ENCODE results near the gene GAP43. TPM values are rescaled to one million over a fixed set of nuclear protein-coding genes. Genes with fewer than 3 reads are reported as not detected.

Gene GAP43
- total RNA-seq, 3 donors from 2014 or later: 0.96 to 13.6 (median 1.1) TPM

DNA sequence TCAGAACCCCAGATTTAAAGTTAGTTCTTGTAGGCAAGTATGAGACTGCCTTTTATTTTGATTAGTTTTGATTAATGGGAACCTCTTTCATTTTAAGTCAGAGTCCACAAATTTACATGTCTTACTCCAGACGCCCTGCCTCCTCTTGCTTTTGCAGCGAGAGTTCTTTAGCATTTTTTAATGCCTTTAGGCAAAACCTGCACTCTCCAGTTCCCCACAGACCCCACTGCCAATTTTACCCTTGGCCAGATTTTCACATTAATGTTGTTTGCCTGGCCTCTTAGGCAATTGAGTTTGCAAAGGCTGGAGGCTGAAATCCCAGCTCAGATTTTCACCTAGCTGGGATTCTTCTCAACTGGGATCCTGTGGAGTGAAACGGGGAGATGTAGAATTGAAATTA lies 85.8 kb downstream of the GAP43 start:
- Histone ChIP-seq H3K4me3 (no peak overlapping the region), H3K9me3 (no peaks in the 10 kb centered on the region), H3K36me3 (ENCODE audit: low read depth) (no peaks in the 10 kb centered on the region), H3K4me1 (ENCODE audit: low read depth) (no peaks in the 10 kb centered on the region)
- TF ChIP-seq, protein P1, sequence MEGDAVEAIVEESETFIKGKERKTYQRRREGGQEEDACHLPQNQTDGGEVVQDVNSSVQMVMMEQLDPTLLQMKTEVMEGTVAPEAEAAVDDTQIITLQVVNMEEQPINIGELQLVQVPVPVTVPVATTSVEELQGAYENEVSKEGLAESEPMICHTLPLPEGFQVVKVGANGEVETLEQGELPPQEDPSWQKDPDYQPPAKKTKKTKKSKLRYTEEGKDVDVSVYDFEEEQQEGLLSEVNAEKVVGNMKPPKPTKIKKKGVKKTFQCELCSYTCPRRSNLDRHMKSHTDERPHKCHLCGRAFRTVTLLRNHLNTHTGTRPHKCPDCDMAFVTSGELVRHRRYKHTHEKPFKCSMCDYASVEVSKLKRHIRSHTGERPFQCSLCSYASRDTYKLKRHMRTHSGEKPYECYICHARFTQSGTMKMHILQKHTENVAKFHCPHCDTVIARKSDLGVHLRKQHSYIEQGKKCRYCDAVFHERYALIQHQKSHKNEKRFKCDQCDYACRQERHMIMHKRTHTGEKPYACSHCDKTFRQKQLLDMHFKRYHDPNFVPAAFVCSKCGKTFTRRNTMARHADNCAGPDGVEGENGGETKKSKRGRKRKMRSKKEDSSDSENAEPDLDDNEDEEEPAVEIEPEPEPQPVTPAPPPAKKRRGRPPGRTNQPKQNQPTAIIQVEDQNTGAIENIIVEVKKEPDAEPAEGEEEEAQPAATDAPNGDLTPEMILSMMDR (IDR thresholded peaks at IDR 0.05): no peak
- intact Hi-C loops (cut with DNase I, micrococcal nuclease): no loop called here
- no peak for DNase-seq
- no peak for ATAC-seq

DNA sequence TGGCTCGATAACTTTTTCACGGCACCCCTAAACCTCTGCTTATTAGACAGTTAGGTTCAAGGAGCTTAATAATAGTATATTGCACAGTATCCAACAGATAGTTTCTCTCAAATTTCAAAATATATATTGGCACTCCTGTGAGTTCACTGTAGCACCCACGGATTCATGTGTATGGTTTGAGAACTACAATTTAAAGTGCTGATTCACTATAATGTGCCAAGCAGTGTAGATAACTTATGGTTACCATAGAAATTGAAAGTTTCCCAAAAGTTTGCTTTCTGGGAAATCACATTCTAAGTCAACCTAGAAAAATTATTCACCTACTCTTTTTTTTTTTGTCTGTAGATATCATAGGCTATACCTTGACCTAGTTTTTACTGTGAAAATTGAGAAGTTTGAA lies 86.6 kb downstream of the GAP43 start:
- DNase-seq (no peak), ATAC-seq (no peak)
- no peaks in the 10 kb centered on the region for H3K9me3 ChIP-seq
- intact Hi-C loops (cut with DNase I, micrococcal nuclease): no loop called here
- no peaks in the 10 kb centered on the region for H3K36me3 ChIP-seq (ENCODE audit: low read depth)
- no peaks in the 10 kb centered on the region for H3K4me1 ChIP-seq (ENCODE audit: low read depth)
- H3K4me3 ChIP-seq: no peak overlapping the region
- TF ChIP-seq, protein P1 (IDR thresholded peaks at IDR 0.05): no peak

DNA sequence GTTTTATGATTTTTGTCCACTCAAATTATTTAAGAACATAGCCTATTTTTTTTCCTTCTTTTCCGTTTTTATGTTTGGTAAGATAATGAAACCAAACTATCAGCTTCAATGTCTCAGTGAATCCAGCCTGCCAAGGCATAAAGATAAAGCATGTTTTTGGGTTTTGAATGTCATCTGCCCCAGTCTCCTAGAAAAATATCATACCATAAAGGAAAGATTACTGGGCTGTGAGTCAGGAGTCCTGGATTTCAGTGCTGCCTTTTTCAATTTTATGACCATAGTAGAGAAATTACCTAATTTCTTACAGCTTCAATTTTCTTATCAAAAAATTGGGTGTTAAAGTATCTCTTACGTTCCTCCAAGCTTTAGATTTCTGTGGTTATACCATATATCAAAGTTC lies 87.5 kb downstream of the GAP43 start:
- Histone ChIP-seq H3K9me3 (no peaks in the 10 kb centered on the region), H3K4me1 (ENCODE audit: low read depth) (no peaks in the 10 kb centered on the region), H3K36me3 (ENCODE audit: low read depth) (no peaks in the 10 kb centered on the region), H3K4me3 (no peak overlapping the region)
- intact Hi-C loops (cut with DNase I, micrococcal nuclease): no loop called here
- ATAC-seq: no peak
- DNase-seq: no peak
- TF ChIP-seq, protein P1 (IDR thresholded peaks at IDR 0.05): no peak

DNA sequence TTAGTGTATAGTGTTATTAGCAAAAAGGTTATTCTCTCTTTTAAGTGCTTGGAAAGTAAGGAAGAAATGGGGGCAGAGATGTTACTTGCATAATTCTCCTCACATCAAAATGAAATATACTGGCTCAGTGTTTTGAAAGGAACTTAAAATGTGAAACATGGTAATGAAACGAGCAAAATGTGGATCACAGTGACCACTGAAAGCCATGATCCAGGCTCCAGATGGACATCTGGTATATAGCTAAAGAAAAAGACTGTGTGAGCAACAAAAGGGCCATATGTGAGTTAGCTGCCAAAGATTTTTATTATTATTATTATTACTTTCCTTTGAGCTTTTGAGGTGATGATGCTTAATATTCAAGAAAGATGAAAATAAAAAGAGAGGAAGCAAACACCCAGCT lies 89.6 kb downstream of the GAP43 start:
- ATAC-seq (no peak), DNase-seq (no peak)
- Histone ChIP-seq H3K4me3 (no peak overlapping the region), H3K9me3 (no peaks in the 10 kb centered on the region), H3K36me3 (ENCODE audit: low read depth) (no peaks in the 10 kb centered on the region), H3K4me1 (ENCODE audit: low read depth) (no peaks in the 10 kb centered on the region)
- intact Hi-C loops (cut with DNase I, micrococcal nuclease): no loop called here
- TF ChIP-seq, protein P1 (IDR thresholded peaks at IDR 0.05): no peak

DNA sequence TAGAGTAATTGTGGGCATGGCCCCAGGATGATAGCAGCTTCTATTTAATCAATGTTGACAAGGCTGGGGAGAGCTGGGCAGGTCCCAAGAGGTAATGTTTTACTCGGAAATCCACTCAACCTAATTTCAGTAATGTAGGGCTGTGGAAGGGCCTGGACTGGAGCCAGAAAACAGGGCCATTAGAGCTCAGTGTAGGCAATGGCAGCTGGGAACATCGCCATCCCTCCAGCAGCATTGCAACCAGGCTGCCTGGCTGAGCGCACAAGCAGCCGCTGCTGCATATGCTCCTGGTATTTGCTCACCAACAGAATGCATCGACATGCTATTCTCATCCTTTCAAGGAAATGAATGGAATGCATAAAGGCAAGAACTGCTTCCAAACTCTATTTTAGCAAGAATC lies 90.0 kb downstream of the GAP43 start:
- no peak overlapping the region for H3K4me3 ChIP-seq
- TF ChIP-seq, protein P1 (IDR thresholded peaks at IDR 0.05): no peak
- ATAC-seq (no peak), DNase-seq (no peak)
- intact Hi-C loops (cut with DNase I, micrococcal nuclease): no loop called here
- no peaks in the 10 kb centered on the region for H3K9me3 ChIP-seq
- H3K4me1 ChIP-seq (ENCODE audit: low read depth): no peaks in the 10 kb centered on the region
- no peaks in the 10 kb centered on the region for H3K36me3 ChIP-seq (ENCODE audit: low read depth)

DNA sequence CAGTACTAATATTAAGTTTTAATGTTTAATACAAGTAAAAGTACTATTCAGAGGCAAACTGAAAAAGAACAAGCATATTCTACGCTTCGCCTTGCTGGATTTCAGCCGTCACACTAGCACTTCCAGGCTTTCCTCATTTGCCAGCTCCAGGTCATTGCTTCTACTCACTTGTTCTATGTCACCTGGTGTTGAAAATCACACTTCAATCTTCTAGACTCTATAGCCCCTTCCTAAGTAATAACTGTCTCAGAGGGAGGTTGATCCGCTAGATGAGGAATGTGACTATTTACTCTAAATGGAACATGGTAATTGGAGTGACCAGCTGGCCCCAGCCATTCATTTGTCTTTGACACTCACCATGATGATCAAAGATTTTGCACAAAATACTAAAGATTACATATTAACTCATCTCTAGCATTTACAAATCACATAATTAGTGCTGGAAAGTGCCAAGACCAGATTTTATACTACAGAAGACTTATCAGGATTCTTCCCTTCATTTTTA lies 92.0 kb downstream of the GAP43 start:
- TF ChIP-seq, protein P1 (IDR thresholded peaks at IDR 0.05): no peak
- intact Hi-C loops (cut with DNase I, micrococcal nuclease): no loop called here
- no peak for ATAC-seq
- Histone ChIP-seq H3K4me1 (ENCODE audit: low read depth) (no peaks in the 10 kb centered on the region), H3K4me3 (no peak overlapping the region), H3K9me3 (no peaks in the 10 kb centered on the region), H3K36me3 (ENCODE audit: low read depth) (no peaks in the 10 kb centered on the region)
- no peak for DNase-seq
